Measurements from ENCODE around the gene TSPOAP1.
A peak's percentile ranks its signal among the peaks of the same experiment; 100 is the strongest.

The TSPOAP1 gene

GRCh38 chr17:58360296-58361063, 31.9 kb upstream of the TSPOAP1 start:
- H3K27ac ChIP-seq, result no peak overlapping the region
- no peak for TF ChIP-seq CTCF (conservative IDR thresholded peaks at IDR 0.05)
- TF ChIP-seq ZFX (IDR thresholded peaks at IDR 0.05), result no peak

- no peak for TF ChIP-seq ZFX (IDR thresholded peaks at IDR 0.05)
- TF ChIP-seq CTCF (conservative IDR thresholded peaks at IDR 0.05), result no peak
- no peak overlapping the region for H3K27ac ChIP-seq
These were observed 30.0 kb upstream of the TSPOAP1 start for GRCh38 chr17:58358408-58359172.

GRCh38 chr17:58357312-58358297, 29.0 kb upstream of the TSPOAP1 start:
- no peak overlapping the region for H3K27ac ChIP-seq

GRCh38 chr17:58356231-58356630, 27.6 kb upstream of the TSPOAP1 start:
- TF ChIP-seq CTCF (conservative IDR thresholded peaks at IDR 0.05) (no peak), ZFX (IDR thresholded peaks at IDR 0.05) (no peak)
- H3K27ac ChIP-seq, result no peak overlapping the region

More at GRCh38 chr17:58357312-58358297, 29.0 kb upstream of the TSPOAP1 start:
- TF ChIP-seq CTCF (conservative IDR thresholded peaks at IDR 0.05), result no peak
- no peak for TF ChIP-seq ZFX (IDR thresholded peaks at IDR 0.05)

GRCh38 chr17:58354541-58355216, 26.1 kb upstream of the TSPOAP1 start:
- TF ChIP-seq ZFX (IDR thresholded peaks at IDR 0.05), result no peak
- TF ChIP-seq CTCF (conservative IDR thresholded peaks at IDR 0.05), result no peak
- no peak overlapping the region for H3K27ac ChIP-seq

GRCh38 chr17:58353389-58353825, 24.8 kb upstream of the TSPOAP1 start:
- TF ChIP-seq ZFX (IDR thresholded peaks at IDR 0.05), result no peak
- TF ChIP-seq CTCF (conservative IDR thresholded peaks at IDR 0.05), result no peak

More at GRCh38 chr17:58353389-58353825, 24.8 kb upstream of the TSPOAP1 start:
- H3K27ac ChIP-seq, result peak overlapping the region; percentile 87
